Brain microvascular endothelial cell (primary cell): ENCODE measurements around the gene AUTS2.

Experiments
- DNase-seq: peaks from one replicate; pipeline ENCODE4 v3.0.0-alpha.2; 2020
- H3K27ac ChIP-seq: fragments of 250-450 bp; sonication (Bioruptor Pico); 2 replicates; pipeline ENCODE4 v1.5.1; 2020; ENCODE audit warnings: mild to moderate bottlenecking, moderate library complexity
- H3K27me3 ChIP-seq: fragments of 250-450 bp; sonication (Bioruptor Pico); replicated peaks from 2 replicates; pipeline ENCODE4 v1.5.1; 2020; ENCODE audit warnings: mild to moderate bottlenecking
- H3K36me3 ChIP-seq: fragments of 250-450 bp; sonication (Bioruptor Pico); replicated peaks from 2 replicates; pipeline ENCODE4 v1.5.1; 2020; ENCODE audit warnings: mild to moderate bottlenecking
- H3K4me3 ChIP-seq: 2 replicates; pipeline ENCODE4 v1.5.1; 2011; ENCODE audit warnings: low read depth, mild to moderate bottlenecking, control low read depth, low read length, moderate library complexity
- CTCF ChIP-seq: IDR thresholded peaks from 2 replicates; pipeline ENCODE4 v1.5.1; 2011; ENCODE audit warnings: low read depth, mild to moderate bottlenecking, moderate library complexity, low read length, control low read depth, inconsistent platforms; ENCODE audit errors: missing control alignments
- in situ Hi-C: cut with HindIII; loops from 2 replicates; pipeline ENCODE4 v1.10.0; 2017; ENCODE audit warnings: low sequenced_read_pairs, low pct_ligation_motif_present

The AUTS2 gene

GRCh38 chr7:69844264-69844868, 246.1 kb downstream of the AUTS2 start:
- no peak for DNase-seq
- TF ChIP-seq CTCF = no peak
- H3K4me3 ChIP-seq = no peak overlapping the region
- in situ Hi-C loops = no loop called here
- no peaks in the 10 kb centered on the region for H3K27me3 ChIP-seq
- no peak overlapping the region for H3K27ac ChIP-seq
- H3K36me3 ChIP-seq = no peaks in the 10 kb centered on the region

DNA sequence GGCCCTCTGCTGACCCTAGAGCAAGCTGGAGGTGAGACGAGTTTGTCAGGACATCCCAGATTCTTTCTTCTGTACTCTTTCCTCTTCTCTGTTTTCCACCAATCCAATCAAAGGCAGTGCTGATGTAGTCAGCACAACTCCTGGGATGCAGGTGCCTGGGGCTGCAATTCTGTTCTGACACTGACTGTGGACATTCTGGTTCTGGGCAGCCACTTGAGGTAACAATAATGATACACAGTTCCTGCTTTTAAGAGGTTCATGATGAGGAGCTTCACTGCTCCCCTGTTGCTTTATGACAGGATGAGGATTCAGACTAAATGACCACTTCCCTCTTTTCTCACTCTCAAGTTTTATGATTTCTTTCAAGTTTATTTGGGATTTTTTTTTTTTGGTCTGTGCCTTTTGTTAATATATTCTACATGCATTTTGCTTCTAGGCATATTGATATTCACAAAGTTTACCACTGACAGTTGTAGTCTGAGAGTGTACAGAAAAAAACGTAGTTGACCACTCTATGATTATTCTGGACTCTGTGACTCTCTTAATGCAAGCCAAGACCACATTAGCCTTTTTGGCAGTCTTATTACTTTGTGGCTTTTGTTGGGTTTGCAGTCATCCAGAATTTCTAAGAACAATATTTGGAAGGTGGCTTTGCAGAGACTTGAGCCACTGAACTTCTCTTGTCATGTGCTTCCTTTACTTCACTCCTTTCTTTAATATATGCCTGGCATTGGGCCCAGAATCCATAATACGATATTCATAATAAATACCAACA, 247.6 kb downstream of the AUTS2 start:
- in situ Hi-C loops = no loop called here
- Histone ChIP-seq H3K36me3 (no peaks in the 10 kb centered on the region), H3K27ac (no peak overlapping the region), H3K27me3 (no peaks in the 10 kb centered on the region), H3K4me3 (no peak overlapping the region)
- DNase-seq = no peak
- TF ChIP-seq CTCF = no peak

DNA sequence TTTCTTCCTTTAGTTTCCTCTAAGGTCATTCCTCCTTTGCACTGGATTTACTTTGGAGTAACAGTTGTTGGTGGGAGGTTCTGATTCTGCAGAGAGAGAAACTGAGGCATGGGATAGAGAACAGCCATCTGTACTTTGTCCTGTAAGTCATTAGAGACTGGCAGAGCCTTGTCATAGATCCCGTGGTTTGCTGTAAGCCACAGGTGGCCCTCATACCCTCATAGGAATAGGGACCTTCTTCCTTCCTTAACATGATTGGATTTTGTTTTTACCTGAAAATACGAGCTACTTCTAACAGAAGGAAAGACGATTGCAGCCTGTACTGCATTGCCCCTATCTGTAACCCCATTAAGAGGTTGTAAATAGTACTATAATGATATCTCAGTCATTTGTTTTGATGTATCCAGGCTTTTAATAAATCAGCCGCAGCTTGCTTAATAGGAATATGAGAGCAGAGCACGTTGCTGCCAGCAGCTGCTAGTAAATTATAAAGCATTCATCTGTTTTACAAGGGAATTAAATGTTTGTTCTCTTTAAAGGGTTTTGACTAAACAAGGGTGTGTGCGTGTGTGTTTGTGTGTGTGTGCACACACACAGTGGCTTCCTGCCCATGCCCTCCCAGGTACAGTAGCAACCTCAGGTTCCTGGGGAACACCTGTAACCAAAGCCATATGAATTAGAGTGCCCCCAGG, 249.8 kb downstream of the AUTS2 start:
- DNase-seq = no peak
- in situ Hi-C loops = no loop called here
- TF ChIP-seq CTCF = no peak

DNA sequence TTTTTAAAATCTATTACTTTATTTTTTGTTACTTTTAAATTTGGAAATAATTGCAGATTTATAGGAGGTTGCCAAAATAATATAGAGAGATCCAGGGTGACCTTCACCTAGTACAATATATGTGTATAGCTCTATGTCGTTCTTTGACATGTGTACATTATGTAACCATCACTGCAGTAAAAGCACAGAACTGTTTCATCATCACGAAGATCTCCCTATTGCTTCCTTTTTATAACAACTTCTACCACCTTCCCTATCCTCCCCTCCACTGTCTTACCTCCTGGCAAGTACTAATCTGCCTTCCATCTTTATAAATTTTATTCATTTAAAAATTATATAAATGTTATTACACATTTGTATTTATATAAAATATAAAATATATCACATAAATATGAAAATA, 251.0 kb downstream of the AUTS2 start:
- H3K36me3 ChIP-seq = no peaks in the 10 kb centered on the region
- no peak for TF ChIP-seq CTCF
- H3K27me3 ChIP-seq = no peaks in the 10 kb centered on the region
- H3K27ac ChIP-seq = no peak overlapping the region
- no peak overlapping the region for H3K4me3 ChIP-seq
- in situ Hi-C loops = no loop called here
- DNase-seq = no peak

More for the DNA sequence above, 249.8 kb downstream of the AUTS2 start:
- Histone ChIP-seq H3K4me3 (no peak overlapping the region), H3K27me3 (no peaks in the 10 kb centered on the region), H3K36me3 (no peaks in the 10 kb centered on the region), H3K27ac (no peak overlapping the region)

GRCh38 chr7:69857014-69857413, 258.7 kb downstream of the AUTS2 start:
- no peak for TF ChIP-seq CTCF
- H3K27ac ChIP-seq = no peak overlapping the region
- no peak for DNase-seq

More at GRCh38 chr7:69857014-69857413, 258.7 kb downstream of the AUTS2 start:
- no peak overlapping the region for H3K4me3 ChIP-seq
- no peaks in the 10 kb centered on the region for H3K27me3 ChIP-seq
- in situ Hi-C loops = no loop called here
- no peaks in the 10 kb centered on the region for H3K36me3 ChIP-seq
